IMR-90 (cell line): ENCODE data around the gene KANSL3.

Experiments used
- CTCF ChIP-seq: conservative IDR thresholded peaks from 2 replicates; pipeline ENCODE4 v1.5.1; 2012; ENCODE audit warnings: mild to moderate bottlenecking, low read depth, low read length, improper control_type of control experiment
- NFE2L2 ChIP-seq: fragments of 150-350 bp; IDR thresholded peaks from 2 replicates; pipeline ENCODE4 v1.6.1; 2016; ENCODE audit warnings: low read depth, mild to moderate bottlenecking, low read length
- POLR2A ChIP-seq: IDR thresholded peaks from 2 replicates; pipeline ENCODE4 v1.6.1; 2012; ENCODE audit warnings: mild to moderate bottlenecking, low read depth, low read length
- TF ChIP-seq, protein P1 (sequence below): fragments of 150-350 bp; IDR thresholded peaks from 2 replicates; pipeline ENCODE4 v1.6.1; 2016; ENCODE audit warnings: low read depth, mild to moderate bottlenecking, low read length, moderate library complexity, borderline replicate concordance

DNA sequence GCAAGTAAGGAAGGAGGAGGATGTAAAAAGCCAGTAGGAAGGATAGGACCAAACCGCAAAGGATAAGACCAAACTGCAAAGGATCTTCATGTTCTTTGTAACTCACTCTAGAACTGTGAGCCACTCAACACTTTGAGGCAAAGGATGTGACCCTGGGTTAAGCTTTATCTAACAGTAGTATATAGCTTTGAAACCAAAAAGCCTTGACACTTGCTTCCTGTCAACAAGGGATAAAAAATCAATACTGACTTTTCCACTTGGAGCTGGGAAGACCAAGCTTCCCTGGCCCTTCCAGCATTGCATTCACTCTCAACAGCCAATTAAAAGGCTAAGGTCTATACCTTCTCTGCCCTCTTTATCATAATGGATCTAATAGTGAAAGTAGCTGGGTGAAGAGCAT is 22.0 kb downstream of the KANSL3 start:
- TF ChIP-seq CTCF (no peak), NFE2L2 (no peak), POLR2A (no peak)
- TF ChIP-seq, protein P1, sequence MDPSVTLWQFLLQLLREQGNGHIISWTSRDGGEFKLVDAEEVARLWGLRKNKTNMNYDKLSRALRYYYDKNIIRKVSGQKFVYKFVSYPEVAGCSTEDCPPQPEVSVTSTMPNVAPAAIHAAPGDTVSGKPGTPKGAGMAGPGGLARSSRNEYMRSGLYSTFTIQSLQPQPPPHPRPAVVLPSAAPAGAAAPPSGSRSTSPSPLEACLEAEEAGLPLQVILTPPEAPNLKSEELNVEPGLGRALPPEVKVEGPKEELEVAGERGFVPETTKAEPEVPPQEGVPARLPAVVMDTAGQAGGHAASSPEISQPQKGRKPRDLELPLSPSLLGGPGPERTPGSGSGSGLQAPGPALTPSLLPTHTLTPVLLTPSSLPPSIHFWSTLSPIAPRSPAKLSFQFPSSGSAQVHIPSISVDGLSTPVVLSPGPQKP, result no peak
